ENCODE results near the gene IRX4.

DNA sequence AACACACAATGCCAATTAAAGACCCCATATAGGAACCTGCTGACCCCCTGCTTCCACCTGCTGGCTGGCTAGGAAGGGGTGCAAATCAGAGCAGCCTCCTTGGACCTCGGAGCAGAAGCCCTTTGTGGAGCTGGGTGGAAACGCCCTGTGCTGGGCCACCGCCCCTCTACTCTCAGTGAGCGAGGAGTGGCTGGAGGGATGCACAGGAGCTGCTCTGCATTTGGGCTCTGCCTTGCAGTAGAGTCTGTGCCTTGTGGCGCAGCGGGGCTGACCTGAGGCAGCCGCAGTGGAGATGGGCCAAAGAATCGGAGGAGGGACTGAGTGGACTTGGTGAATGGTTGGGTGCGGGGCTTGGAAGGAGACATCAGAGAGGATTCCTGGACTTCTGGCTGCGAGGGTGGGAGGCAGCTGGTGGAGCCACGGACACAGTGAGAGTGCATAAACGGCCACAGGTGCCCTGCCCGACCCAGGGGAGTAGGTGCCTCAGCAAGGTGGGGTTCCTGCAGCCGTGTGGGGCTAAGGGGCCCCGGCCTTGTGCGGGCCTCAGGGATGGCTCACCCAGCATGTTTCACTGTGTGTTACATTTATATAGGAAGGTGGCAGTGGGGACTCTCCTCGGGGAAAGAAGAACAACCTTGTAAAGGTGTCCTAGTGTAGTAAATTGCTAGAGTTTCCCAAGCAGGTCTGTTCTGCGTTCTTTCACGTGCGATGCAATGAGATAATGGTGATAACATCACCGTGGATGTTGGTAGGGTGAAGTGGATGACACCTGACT, 14.1 kb upstream of the IRX4 start:
- TF ChIP-seq EZH2 (IDR thresholded peaks at IDR 0.05; ENCODE audit: insufficient read depth, poor library complexity, severe bottlenecking) (no peak), EZH2phosphoT487 (IDR thresholded peaks at IDR 0.05; ENCODE audit: insufficient read depth, low read depth) (no peak)

Measured in GM23248 (cell line).